GM18519 (cell line): ENCODE measurements around the gene OTX2.

Source experiments
- ATAC-seq: cut with Tn5 transposase; IDR thresholded peaks from one replicate; pipeline ENCODE4 v1.9.1; 2021; ENCODE audit warnings: mild to moderate bottlenecking, moderate library complexity; ENCODE audit not compliant: unreplicated experiment, low FRiP score

The OTX2 gene

DNA sequence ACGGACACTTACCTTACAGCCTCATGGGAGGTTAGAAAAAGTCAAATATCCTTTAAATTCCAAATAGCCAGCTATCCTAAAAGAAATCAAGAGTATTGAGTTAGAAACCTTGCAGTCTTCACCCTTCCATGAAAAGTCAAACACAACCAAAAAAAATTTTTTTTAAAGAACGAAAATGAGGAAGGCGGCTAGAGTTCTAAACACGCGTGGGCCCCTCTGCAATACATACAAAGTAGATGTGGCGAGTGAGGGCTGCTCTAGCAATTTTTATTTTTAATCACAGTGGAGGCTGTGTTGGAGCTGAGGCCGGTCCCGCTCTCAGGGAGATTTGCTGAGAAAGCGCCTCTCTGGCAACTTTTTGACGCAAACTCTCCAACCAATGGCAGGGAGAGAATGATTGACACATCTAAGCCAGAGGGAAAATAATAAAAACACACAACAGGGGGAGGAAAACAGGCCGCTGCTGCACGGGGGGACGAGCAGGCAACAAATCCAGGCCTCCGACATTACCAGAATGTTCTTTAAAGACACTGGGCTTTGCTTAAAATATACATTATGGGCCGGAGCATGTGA lies at the start of gene OTX2:
Gene OTX2 (minus strand): TSS at position 333 of the 573 bp plus-strand sequence. CDS start 5,023 bp downstream, outside the sequence.
- no peak for ATAC-seq

DNA sequence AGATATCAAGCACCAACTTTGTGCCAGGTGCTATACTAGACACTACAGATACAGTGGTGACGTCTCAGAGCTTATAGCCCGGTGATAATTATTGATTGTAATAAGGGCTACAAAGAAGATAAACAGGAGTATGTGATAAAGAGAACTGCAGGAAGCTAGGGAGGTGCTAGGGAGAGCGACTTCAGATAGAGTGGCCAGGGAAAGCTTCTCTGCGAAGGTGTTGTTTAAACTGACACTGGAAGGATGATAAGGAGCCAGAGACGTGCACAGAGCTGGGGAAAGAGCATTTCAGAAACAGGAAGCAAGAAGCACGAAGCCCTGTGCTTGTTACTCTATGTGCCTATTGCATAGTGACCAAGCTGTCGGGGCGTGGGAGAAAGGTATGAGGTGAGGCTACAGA lies 48.1 kb upstream of the OTX2 start:
- ATAC-seq, result no peak

DNA sequence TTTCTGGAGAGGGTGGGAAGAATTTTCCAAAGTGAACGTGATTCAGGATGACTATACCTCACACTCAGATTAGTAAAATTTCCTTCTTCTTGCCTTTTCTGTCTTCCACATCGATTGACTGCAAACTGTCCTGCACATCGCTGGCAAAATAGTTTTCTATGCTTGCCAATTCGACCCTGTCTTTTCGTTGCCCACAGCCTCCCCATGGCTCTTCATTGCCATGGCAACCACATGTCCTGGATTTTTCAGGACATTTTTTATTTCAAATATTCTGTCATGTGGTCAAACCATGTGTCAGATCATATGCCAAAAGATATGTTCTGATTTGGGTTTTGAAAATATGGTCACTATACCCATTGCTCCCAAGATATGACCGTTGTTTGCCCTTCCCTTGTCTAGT lies 46.9 kb upstream of the OTX2 start:
- no peak for ATAC-seq

DNA sequence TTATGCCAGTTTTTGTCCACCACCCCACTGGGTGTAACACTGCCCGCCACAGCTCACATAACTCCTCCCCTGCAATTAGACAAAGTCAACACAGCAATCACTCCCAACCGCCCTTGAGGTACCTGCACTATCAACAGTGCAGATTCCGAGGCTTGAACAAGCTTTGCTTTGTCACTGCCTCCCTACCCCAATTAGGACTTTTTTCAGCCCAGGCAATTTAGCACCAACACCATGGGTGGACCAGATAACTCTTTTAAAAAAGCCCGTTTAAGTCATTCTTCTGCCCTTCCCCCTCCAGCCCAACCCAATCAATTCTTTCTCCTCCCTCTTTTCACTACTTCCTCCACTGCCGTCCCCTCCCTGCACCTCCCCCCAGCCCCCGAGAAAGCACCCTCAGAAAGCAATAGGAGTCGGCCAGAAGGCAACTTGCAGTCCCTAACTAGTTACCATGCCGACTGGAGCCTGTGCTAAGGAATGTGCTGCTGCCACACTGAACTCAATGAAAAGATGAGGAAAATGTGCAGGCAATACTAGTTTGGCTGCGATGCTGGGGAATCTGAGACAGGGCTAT lies 45.7 kb upstream of the OTX2 start:
- ATAC-seq, result no peak

DNA sequence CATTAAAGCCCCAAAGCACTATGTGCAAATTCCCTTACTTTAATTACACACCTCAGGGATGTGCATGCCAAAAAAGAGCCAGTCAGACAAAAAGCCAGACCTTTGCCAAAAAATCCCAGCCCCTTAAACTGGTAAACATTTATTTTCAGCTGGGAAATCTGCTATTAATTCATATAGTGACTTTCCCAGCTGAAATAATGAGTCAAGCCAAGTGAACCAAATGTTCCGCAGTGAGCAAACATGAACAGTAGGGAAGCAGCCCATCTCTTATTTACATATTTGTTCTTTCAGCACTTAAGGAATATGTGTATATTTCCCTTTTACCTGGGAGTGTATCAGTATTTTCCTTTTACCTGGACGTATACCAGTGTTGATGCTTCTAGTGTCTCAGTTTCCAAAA lies 44.0 kb upstream of the OTX2 start:
- ATAC-seq, result no peak

DNA sequence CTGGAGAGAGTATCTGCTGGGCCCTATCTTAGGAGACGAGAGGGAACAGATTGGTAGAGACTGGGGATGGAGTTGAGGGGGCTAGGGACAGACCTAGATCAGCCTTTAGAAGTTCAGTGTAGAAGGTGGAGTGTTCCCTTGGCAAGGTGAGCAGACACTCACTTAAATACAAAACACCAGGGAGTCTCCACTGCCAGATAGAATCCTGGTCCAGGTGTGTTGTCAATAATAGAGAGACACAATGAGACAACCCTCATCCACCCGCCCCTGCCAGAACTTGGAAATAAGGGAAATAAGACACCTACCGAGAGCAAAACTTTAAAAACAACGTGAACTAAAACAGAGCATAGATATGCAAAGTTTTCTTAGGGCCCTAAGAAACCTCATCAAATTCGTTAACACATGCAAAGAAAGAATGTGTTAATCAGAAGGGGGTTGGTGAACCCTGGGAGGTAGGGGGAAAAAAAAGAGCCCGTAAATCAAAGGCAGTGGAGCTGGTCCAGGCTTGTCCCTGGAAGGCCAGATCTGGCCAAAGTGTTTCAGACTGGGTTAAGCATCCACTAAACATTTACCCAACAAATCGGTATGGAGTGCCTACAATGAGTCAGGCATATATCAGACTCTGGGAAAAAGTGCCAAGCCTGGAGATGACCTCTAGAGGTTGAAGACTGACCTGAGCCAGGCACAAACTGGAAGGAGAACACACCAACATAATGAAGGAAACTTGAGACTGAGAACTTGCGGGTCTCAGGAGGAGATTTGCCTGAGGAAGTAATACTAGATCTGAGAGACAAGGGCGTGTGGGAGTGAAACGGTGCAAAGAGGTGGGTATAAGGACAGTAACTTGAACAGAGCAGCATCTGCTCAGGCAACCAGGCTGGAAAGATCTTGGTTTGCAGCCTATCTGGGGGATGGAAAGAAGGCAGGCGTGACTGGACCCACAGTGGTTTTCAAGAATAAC lies 37.0 kb upstream of the OTX2 start:
- ATAC-seq, result no peak

DNA sequence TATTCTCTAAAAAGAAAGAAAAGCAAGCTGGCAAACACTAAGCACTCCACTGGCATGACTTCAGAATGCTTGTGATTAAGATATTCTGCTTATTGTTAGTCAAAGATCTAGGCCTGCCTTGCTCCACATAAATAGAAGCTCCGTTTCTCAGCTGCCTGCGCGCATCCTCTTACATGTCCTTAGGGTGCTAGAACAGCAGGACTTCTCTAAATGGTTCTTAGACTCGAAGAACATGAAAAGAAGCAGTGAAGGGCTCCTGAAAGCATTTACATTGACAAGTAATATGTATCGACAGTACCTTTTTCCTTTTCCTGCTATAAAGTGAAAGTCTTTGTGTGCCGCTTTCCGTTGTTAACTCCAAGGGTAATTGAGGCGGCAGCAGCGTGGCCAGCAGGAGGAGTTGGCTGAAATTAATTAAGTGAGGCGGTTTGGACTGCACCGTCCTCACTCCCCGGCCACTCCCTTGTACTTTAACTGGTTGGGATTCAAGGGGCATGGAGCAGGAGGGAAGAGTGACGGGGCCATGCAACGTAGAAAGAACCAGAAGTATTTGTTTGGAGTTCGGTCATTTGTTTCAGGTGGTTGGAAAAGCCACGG lies 34.2 kb upstream of the OTX2 start:
- ATAC-seq, result no peak

DNA sequence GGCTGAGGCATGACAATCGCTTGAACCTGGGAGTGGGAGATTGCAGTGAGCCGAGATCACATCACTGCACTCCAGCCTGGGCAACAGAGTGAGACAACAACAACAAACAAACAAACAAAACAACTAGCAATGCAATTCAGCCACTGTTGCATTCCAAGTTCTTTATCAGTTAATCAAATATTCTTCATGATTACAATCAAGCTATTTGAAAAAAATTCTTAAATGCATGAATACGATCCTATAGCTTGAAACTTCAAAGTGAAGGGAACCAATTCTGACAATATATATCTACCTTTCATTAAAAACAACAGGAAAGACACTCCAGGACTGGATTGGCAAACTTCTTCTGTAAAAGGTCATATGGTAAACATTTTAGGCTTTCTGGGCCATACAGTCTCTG lies 31.3 kb upstream of the OTX2 start:
- ATAC-seq, result no peak

DNA sequence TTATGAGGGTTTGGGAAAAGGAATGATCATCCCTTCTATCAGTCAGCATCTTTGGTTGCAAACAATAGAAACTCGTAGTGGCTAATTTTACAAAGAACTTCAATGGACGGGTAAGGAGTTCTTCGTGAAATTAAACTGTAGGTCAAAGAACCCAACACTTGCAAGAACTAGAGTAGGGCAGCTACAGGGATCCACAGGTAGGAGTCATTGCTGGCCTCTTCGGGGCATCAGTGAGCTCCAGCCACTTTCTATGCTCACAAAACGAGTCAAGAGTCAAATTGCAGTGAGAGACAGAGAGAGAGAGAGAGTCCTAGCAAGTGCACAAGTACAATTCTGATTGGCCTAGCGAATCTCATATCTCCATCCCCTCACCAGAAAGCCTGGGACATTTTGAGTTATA lies 29.9 kb upstream of the OTX2 start:
- no peak for ATAC-seq

DNA sequence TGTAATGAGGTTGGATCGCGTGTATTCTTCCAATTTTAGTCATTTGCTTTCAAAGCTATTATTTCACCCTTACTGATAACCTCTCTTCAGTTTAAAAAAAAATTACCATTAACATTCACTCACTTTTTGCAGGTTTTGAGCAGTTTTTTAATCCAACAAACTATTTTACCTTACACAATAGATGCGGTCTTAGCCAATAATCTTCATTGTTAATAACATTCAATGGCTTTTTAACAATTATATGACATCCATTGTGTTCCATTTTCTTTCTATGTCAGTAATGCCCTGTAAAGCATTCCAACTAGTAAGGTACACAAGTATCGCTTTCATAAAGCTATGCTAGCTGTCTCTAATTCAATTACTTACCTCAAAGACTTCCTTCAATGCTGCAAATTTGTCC lies 18.9 kb upstream of the OTX2 start:
- ATAC-seq, result no peak

DNA sequence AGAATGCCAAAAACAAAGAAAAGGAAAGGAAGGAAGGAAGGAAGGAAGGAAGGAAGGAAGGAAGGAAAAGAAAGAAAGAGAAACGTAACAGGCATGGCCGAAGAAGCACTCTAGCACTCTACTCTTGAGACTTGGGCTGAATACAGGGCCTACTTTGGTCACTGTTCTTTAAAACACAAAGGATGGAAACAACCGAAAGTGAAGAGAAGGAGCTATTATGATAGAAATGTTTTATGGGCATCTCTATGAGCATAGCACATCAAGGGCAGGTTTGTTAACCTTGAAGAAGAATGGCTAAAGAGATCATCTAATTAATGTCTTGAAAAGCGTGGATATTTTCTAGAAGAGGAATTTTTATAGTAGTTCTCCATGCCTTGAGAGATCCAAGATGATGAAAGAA lies 15.9 kb upstream of the OTX2 start:
- no peak for ATAC-seq

DNA sequence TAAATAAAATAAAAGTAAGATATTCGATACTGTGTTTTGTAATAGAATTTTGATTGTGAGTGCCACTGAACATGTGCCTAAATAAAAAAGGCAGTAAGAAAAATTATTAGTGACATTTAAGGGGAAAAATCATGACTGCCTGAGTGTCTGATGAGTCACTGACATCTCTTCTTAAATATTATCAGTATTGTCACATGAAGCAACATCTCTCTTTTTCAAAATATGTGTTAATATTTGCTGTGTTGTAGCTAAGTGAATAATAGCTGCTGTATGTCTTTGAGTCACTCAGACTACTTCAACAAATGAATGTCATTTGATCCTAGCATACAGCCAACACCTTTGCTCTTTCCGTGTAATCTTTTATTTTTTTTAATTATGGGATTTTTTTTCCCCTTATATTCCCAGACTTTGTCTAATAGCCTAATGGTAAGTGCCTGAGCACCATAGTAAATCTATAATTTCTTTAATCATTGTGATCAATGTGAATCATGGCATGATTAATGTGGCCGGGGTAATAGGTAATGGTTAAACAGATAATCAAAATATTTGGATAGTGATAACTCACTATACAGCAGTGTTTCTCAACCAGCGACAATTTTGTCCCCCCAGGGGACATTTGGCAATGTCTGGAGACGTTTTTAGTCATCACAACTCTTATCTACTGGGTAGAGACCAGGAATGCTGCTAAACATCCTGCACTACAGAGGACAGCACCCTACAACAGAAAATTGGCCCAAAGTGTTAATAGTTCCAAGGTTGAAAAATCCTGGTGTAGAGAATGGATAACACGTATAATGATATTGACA lies 11.7 kb upstream of the OTX2 start:
- no peak for ATAC-seq

DNA sequence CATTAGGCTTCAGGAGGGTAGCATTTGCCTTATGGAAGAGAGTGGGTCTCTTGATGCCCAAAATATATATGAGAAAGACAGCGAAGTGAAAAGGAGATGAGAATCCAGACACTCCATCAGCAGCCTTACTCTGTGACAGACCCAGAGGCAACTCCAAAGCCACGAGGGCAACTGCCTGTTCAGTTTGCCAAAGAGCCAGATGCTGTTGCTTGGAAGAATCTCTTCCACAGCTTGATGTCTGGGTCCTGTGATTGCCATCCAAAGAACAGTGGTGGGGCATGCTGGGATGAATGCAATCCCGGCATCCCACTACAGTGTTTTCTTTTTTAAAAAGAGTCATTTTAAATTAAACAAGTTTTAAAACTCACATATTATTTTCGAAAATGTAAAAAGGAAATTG lies 10.9 kb upstream of the OTX2 start:
- ATAC-seq, result no peak

DNA sequence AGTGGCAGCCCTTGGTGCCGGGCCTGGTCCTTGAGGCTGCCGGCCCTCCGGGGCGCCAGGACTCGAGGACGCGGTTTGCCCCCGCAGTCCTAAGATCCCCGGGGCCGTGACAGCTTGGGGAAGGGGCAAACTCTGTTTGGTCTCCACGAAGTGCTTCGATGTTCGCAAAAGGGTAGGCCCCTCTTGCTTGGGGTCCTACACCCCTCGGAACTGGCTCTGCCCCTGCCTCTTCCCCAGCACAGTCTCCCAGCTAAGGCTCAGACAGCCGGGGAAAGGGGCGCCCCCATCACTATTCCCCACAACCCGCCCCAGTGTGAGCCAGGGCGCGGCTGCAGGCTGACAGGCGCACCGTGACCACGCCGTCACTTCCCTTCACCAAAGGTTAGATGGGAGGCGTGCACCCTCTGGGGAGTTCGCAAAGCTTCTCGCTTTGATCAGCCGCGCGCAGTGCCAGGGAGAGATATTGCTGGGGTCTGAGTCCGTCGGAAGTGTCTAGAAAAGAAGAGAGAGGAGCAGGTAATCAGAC lies 7.2 kb upstream of the OTX2 start:
- ATAC-seq, result no peak

DNA sequence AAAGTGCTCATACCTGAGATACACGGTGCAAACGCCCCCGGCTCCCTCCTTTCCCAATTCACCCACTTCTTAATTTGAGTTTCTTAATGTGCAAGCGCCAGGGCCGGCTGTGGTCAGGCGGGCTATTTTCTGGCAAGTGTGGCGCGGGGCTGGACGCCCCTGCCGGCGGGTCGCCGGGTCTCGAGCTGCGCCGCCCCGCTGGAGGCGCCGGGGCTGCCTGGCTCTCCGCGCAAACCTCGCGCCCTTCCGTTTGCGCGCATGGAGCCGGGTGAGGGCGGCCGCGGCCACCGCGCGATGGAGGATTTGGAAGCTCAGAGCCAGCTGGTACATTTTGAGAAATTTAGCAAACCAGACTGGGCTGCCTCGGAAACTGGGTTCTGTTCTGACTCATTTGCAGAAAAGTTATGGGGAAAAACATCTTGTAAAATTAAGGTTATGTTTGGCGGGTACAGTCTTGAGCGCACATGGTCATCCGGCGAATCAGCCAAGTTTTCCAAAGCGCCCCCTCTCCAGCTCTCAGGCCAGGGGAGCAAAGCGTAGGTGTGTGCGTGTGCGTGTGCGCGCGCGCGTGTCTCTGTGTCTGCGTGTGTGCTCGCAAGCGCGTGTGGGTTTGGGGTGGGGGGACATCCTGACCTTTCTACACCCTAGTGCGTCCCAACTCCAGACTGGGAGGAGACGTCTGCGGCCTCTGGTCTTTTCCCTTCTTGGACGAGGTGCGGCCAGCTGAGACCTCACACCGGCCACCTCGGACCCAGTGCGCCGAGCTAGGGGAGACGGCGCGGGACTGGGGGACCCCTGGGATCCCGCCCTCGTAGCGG lies 6.5 kb upstream of the OTX2 start:
- no peak for ATAC-seq

DNA sequence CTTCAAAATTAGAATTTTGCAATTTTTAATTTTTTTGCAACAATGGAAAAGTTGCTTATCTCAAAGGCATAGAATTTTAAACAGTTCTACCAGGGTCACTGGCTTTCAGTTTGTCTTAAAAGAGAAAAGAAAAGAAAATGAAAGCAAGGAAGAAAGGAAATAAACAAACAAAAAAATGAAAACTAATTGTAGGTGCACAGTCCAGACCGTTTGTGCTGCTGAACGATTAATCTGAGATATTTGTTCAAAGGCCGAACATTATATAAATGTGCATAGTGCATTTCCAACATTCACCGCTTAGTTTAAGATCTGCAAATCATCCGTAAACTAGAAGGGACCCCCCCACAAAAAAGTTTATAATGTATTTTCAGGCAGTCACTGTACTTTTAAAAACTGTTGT lies 5.5 kb upstream of the OTX2 start:
- ATAC-seq, result no peak

DNA sequence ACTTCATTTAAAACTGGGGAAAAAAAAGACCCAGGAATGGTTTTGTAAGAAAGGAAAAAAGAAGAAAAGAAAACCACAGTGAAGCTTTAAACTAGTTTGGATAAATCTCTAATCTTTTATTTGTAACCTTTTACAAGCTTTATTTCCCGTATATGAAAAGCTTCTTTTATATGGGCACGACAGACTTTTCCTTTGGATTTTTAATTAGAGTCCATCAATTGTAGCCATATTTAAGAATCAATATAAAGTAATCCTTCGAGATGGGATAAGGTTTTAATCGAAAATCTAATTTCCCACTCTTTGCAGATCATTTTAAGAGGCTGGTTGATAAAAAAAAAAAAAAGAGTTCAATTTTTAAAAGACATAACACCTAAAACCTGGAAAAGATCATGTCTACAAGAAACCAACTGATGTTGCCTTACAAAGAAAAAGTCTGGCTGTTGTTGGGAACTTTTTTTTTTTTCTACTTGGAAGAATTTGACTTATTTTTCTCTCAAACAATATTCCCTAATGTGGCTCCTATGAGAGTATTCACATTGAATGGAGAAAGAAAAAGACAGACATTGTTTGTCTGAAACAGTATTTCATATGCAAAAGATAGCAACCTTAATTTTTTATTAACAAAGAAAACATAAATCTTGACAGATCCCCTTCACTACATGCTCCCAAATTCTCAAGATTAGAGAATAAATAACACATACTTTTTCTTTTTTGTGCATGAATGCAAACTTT lies 4.9 kb upstream of the OTX2 start:
- no peak for ATAC-seq

DNA sequence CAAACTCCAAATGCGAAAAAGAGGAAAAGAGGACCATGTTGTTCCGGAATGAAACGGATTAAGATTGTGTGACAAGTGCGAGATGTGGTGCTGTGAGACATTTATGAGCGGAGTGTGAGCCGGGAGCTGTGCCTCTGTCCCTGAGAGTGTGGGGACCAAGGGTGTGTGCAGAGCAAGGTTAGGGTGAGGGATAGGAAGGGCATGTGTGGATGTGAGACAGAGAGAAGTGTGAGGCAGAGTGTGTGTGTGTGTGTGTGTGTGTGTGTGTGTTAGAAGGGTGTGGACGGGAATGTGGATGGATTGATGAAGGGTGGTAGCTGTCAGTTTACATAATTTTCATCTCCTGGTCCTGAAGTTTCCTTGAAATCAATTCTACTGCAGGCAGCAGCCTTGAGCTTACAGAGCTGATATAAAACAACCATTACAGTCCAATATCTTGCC lies 4.3 kb upstream of the OTX2 start:
- ATAC-seq, result no peak

DNA sequence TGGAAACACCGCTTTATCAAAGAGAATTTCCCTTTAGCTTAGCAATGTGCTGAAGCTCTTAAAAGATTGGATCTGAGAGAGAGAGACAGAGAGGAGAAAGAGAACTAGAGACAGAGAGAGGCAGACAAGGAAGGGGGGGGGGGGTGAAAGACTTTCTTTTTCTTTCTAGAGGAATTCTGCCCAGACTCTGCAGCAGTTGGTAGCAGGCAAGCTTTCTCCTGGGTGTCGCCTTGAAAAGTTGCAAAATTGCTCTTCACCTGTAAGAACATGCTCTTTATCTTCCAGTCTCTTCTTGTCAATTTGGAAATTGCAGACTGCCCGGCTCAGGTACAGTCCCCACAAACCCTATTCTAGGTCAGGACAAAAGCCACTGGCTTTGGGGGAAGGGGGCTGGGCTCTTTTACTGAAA lies 2.9 kb upstream of the OTX2 start:
- ATAC-seq, result no peak
